ENCODE measurements around the gene PIK3C2G.

The PIK3C2G gene

GRCh38 chr12:18580291-18580690 is 319.0 kb downstream of the PIK3C2G start:
- Histone ChIP-seq H3K27me3 (no peaks in the 10 kb centered on the region), H3K9me3 (no peaks in the 10 kb centered on the region), H3K36me3 (no peaks in the 10 kb centered on the region), H3K4me1 (ENCODE audit: control insufficient read depth in 1 of 2, insufficient read depth in 1 of 2, low read depth in 1 of 2, low read length in 1 of 2) (no peaks in the 10 kb centered on the region), H3K4me3 (ENCODE audit: low read depth in 1 of 2, low read length in 1 of 2) (no peak overlapping the region), H3K27ac (no peak overlapping the region)
- no peak for TF ChIP-seq CTCF (IDR thresholded peaks at IDR 0.05)

- TF ChIP-seq CTCF (IDR thresholded peaks at IDR 0.05): no peak
These were observed 319.4 kb downstream of the PIK3C2G start for GRCh38 chr12:18580706-18581105.

GRCh38 chr12:18581232-18581962 is 320.1 kb downstream of the PIK3C2G start:
- no peak for TF ChIP-seq CTCF (IDR thresholded peaks at IDR 0.05)
- H3K36me3 ChIP-seq: no peaks in the 10 kb centered on the region
- H3K4me3 ChIP-seq (ENCODE audit: low read depth in 1 of 2, low read length in 1 of 2): no peak overlapping the region
- no peaks in the 10 kb centered on the region for H3K27me3 ChIP-seq
- no peaks in the 10 kb centered on the region for H3K4me1 ChIP-seq (ENCODE audit: control insufficient read depth in 1 of 2, insufficient read depth in 1 of 2, low read depth in 1 of 2, low read length in 1 of 2)
- H3K27ac ChIP-seq: no peak overlapping the region
- H3K9me3 ChIP-seq: no peaks in the 10 kb centered on the region

More at GRCh38 chr12:18580706-18581105, 319.4 kb downstream of the PIK3C2G start:
- no peaks in the 10 kb centered on the region for H3K9me3 ChIP-seq
- no peak overlapping the region for H3K27ac ChIP-seq
- H3K27me3 ChIP-seq: no peaks in the 10 kb centered on the region
- H3K36me3 ChIP-seq: no peaks in the 10 kb centered on the region
- H3K4me3 ChIP-seq (ENCODE audit: low read depth in 1 of 2, low read length in 1 of 2): no peak overlapping the region
- H3K4me1 ChIP-seq (ENCODE audit: control insufficient read depth in 1 of 2, insufficient read depth in 1 of 2, low read depth in 1 of 2, low read length in 1 of 2): no peaks in the 10 kb centered on the region

- Histone ChIP-seq H3K9me3 (no peaks in the 10 kb centered on the region), H3K4me3 (ENCODE audit: low read depth in 1 of 2, low read length in 1 of 2) (no peak overlapping the region), H3K27me3 (no peaks in the 10 kb centered on the region), H3K36me3 (no peaks in the 10 kb centered on the region), H3K4me1 (ENCODE audit: control insufficient read depth in 1 of 2, insufficient read depth in 1 of 2, low read depth in 1 of 2, low read length in 1 of 2) (no peaks in the 10 kb centered on the region), H3K27ac (no peak overlapping the region)
- no peak for TF ChIP-seq CTCF (IDR thresholded peaks at IDR 0.05)
These were observed 322.3 kb downstream of the PIK3C2G start for GRCh38 chr12:18583655-18584054.

GRCh38 chr12:18586581-18586980 is 325.3 kb downstream of the PIK3C2G start:
- Histone ChIP-seq H3K27ac (no peak overlapping the region), H3K4me1 (ENCODE audit: control insufficient read depth in 1 of 2, insufficient read depth in 1 of 2, low read depth in 1 of 2, low read length in 1 of 2) (no peaks in the 10 kb centered on the region), H3K9me3 (no peaks in the 10 kb centered on the region), H3K36me3 (no peaks in the 10 kb centered on the region), H3K27me3 (no peaks in the 10 kb centered on the region), H3K4me3 (ENCODE audit: low read depth in 1 of 2, low read length in 1 of 2) (no peak overlapping the region)
- TF ChIP-seq CTCF (IDR thresholded peaks at IDR 0.05): no peak
